Lower lobe of right lung (tissue), 2 donors: ENCODE data around the gene ASCC1. TPM values are rescaled to one million over a fixed set of nuclear protein-coding genes. Genes with fewer than 3 reads are reported as not detected.

Source experiments
- ATAC-seq, 2 donors: fragments of 200-7000 bp; cut with Tn5 transposase; one replicate each; pipeline ENCODE4 v1.9.1; 2020 to 2022; ENCODE audit warnings: mild to moderate bottlenecking in 2 of 2, moderate library complexity in 2 of 2
- DNase-seq: peaks from one replicate; pipeline ENCODE4 v3.0.0-alpha.2; 2020
- H3K27ac ChIP-seq: fragments of 200-600 bp; one replicate; pipeline ENCODE4 v1.8.0; 2022
- H3K27me3 ChIP-seq: fragments of 200-600 bp; one replicate; pipeline ENCODE4 v1.8.0; 2022; ENCODE audit warnings: low read depth
- H3K36me3 ChIP-seq: fragments of 200-600 bp; one replicate; pipeline ENCODE4 v1.8.0; 2022; ENCODE audit warnings: mild to moderate bottlenecking
- H3K4me1 ChIP-seq: fragments of 200-600 bp; one replicate; pipeline ENCODE4 v1.8.0; 2022
- H3K4me3 ChIP-seq: fragments of 200-600 bp; one replicate; pipeline ENCODE4 v1.8.0; 2022; ENCODE audit warnings: mild to moderate bottlenecking
- H3K9me3 ChIP-seq: fragments of 200-600 bp; one replicate; pipeline ENCODE4 v1.8.0; 2022
- intact Hi-C: fragments of 100-400 bp; cut with DNase I; formaldehyde crosslinking; loops from one replicate; pipeline ENCODE4 v1.11.0; 2022
- total RNA-seq: library from RNA; stranded (reverse); fragmentation: NEBNext Ultra II Directional; extraction: Animal tissue kit (Norgen Biotek cat#: 25700); gene quantifications from one replicate; pipeline ENCODE4 v1.2.1, GENCODE V29; 2021
- TF ChIP-seq, protein P1 (sequence below): fragments of 200-600 bp; IDR thresholded peaks from one replicate; pipeline ENCODE4 v1.8.0; 2022; ENCODE audit warnings: antibody characterized with exemption, mild to moderate bottlenecking
- donor health status: DM: no; HTN: yes; CAD: no; lungs with severe emphysema.

Gene ASCC1
- total RNA-seq, 1 donor from 2014 or later: 23.9 TPM

DNA sequence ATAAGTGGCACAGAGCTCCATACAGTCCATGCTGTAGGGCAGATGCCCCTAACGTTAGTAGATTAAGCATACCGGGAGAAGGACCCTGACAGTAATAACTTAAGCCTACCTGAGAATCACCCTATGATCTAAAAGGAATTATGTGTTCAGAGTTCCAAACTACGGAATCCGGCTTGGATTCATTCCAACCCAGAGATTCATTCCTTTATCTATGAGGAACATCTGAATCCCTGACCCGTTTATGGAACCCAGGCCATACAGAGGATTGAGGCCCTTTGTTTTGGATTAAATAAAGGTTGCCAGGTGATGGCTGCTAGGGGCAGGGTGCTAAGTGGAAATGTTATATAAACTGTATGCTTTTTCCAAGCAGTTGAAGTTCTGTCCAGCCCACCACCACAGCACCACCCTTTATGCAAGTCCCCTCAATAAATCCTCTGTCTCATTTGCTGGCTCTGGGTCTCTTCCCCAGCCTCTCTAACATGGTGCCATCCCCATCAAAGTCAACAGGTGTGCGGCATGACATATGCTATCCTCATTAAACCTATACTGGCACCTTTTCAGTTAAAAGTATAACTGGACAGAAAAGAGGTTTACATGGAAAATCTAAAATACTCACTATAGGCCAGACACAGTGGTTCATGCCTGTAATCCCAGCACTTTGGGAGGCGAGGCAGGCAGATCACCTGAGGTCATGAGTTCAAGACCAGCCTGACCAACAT is 9.4 kb downstream of the ASCC1 start:
- H3K4me1 ChIP-seq: no peaks in the 10 kb centered on the region
- TF ChIP-seq, protein P1, sequence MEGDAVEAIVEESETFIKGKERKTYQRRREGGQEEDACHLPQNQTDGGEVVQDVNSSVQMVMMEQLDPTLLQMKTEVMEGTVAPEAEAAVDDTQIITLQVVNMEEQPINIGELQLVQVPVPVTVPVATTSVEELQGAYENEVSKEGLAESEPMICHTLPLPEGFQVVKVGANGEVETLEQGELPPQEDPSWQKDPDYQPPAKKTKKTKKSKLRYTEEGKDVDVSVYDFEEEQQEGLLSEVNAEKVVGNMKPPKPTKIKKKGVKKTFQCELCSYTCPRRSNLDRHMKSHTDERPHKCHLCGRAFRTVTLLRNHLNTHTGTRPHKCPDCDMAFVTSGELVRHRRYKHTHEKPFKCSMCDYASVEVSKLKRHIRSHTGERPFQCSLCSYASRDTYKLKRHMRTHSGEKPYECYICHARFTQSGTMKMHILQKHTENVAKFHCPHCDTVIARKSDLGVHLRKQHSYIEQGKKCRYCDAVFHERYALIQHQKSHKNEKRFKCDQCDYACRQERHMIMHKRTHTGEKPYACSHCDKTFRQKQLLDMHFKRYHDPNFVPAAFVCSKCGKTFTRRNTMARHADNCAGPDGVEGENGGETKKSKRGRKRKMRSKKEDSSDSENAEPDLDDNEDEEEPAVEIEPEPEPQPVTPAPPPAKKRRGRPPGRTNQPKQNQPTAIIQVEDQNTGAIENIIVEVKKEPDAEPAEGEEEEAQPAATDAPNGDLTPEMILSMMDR: no peak
- no peaks in the 10 kb centered on the region for H3K27me3 ChIP-seq
- intact Hi-C loops: no loop called here
- H3K27ac ChIP-seq: no peak overlapping the region
- DNase-seq (no peak), ATAC-seq (no peak)
- H3K36me3 ChIP-seq: peaks cover 96% of the 10 kb centered on the region
- no peak overlapping the region for H3K4me3 ChIP-seq
- no peaks in the 10 kb centered on the region for H3K9me3 ChIP-seq

GRCh38 chr10:72204724-72205123 is 11.4 kb downstream of the ASCC1 start:
- H3K27me3 ChIP-seq: no peaks in the 10 kb centered on the region
- no peak overlapping the region for H3K4me3 ChIP-seq
- ATAC-seq: no peak
- H3K4me1 ChIP-seq: no peaks in the 10 kb centered on the region
- H3K36me3 ChIP-seq: peaks cover 96% of the 10 kb centered on the region
- intact Hi-C loops: no loop called here
- DNase-seq: no peak
- TF ChIP-seq, protein P1: no peak
- no peaks in the 10 kb centered on the region for H3K9me3 ChIP-seq
- H3K27ac ChIP-seq: no peak overlapping the region

DNA sequence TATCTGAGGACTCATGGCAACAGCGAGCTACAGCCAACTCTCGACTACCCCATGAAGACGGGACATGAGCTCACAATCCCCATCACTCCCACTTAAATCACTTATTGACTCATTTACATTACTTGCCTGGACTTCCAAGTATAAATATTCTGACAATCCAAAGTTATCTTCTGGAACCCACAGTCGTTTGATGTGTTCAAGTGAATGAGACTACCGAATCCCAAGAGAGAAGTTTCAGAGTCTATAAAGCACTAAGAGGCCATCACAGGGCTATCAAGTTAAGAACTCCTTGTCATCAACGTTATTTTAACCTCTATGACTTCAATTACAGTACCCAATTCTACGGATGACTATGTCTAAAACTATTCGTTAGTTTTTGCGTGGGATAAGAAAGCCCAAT is 11.8 kb downstream of the ASCC1 start:
- Histone ChIP-seq H3K9me3 (no peaks in the 10 kb centered on the region), H3K4me1 (no peaks in the 10 kb centered on the region), H3K4me3 (no peak overlapping the region), H3K36me3 (peaks cover 93% of the 10 kb centered on the region), H3K27me3 (no peaks in the 10 kb centered on the region), H3K27ac (no peak overlapping the region)
- no peak for DNase-seq
- intact Hi-C loops: no loop called here
- TF ChIP-seq, protein P1: no peak
- ATAC-seq: no peak

DNA sequence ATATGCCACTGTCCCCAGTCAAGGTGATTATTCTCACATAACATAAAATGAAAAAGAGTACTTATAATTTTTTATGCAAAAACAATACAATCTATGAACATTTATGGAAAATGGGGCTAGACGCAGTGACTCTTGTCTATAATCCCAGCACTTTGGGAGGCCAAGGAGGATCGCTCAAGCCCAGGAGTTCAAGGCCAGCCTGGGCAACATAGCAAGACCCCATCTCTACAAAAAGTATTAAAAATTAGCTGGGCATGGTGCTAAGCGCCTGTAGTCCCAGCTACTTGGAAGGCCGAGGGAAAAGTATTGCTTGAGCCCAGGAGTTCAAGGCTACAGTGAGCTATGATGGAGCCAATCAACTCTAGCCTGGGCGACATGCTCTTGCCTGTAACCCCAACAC is 14.8 kb downstream of the ASCC1 start:
- ATAC-seq (no peak), DNase-seq (no peak)
- peaks cover 76% of the 10 kb centered on the region for H3K36me3 ChIP-seq
- no peaks in the 10 kb centered on the region for H3K4me1 ChIP-seq
- intact Hi-C loops: no loop called here
- H3K9me3 ChIP-seq: no peaks in the 10 kb centered on the region
- no peak overlapping the region for H3K27ac ChIP-seq
- TF ChIP-seq, protein P1: no peak
- H3K27me3 ChIP-seq: no peaks in the 10 kb centered on the region
- no peak overlapping the region for H3K4me3 ChIP-seq

GRCh38 chr10:72200883-72201282 is 15.2 kb downstream of the ASCC1 start:
- intact Hi-C loops: no loop called here
- TF ChIP-seq, protein P1: no peak
- Histone ChIP-seq H3K4me1 (no peaks in the 10 kb centered on the region), H3K4me3 (no peak overlapping the region), H3K27me3 (no peaks in the 10 kb centered on the region), H3K36me3 (peaks cover 78% of the 10 kb centered on the region), H3K9me3 (no peaks in the 10 kb centered on the region), H3K27ac (no peak overlapping the region)
- DNase-seq (no peak), ATAC-seq (no peak)
